NCI-H345 treated with DMSO at 0.1 percent for 48 hours (cell line): ENCODE measurements around the gene ITPR1.

Experiments
- DNase-seq: peaks from one replicate; lab custom pipeline; 2025; ENCODE audit not compliant: unreplicated experiment; lab: John Stamatoyannopoulos, UW

The ITPR1 gene

DNA sequence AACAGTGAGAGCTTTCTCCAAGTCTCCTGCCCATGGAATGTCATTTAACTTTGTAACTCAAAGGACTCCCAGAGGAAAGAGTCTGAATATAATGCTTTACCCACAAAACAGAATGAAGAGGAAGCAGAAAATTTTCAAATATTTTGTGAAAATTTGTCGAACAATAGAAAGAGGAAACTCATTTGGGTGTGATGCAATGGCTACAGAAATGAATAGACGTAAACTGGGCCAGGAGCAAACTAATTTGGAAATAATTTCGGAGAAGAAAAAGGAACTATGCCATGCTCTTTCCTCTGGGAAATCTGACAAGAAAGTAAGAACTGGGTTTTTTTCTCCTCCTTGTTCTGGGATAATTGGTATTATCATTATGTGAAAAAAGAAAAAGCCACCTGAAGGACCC lies 14.9 kb upstream of the ITPR1 start:
- no peak for DNase-seq

DNA sequence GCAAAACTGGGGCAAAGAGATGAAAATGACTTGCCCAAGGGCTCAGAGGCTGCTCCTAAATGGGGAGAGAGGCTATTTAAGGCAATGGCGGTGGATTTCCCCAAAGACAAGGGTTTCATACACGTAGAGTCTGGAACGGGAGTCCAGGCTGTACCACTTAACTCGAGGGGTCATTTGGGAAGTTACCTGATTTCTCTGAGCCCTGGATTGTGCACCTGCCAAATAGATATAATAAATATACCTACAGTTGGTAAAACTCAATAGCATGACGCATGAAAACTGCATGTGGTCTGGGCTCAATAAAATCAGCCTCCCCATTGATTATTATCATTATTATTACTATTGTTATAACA lies 1.3 kb upstream of the ITPR1 start:
- no peak for DNase-seq

DNA sequence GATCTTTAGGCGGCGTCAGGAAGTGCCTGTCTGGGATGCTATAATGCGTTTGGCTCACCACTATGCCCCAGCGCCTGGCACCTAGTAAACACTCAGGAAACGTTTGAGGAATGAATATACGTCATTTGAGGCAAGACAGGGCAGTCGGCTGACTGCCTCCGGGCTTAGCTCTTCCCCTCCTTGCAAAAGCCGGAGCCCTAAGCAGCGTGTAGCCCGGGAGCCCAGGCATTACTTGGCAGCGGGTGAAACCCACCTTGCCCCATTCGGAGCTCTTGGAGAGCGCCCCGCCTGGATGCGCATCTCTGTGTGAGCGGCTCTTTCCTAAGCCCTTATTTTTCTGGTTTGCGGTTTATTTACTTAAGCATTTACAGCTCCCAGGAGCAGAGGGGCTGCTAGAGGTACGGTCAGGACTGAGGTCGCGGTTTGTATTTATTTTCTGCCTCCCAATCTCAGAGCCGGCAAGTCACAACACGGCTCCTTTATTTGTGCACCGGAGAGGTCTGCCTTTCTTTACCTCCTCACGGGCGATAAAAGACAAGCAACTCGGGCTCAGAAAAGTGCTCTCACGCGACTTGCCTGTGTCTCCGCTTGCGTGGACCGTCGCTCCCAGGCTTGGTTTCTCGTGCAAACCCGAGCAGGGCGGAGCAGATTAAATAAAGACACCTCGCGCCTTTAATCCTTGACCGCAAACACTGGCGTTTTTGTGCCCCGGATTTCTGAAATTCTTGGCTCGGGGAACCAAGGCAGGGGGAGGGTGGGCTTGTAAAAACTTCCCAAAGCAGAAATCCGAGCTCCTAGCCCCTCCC lies 737 bp upstream of the ITPR1 start:
- DNase-seq: peak; percentile 42

GRCh38 chr3:4493941-4494894 lies 1.1 kb downstream of the ITPR1 start:
- DNase-seq: no peak

DNA sequence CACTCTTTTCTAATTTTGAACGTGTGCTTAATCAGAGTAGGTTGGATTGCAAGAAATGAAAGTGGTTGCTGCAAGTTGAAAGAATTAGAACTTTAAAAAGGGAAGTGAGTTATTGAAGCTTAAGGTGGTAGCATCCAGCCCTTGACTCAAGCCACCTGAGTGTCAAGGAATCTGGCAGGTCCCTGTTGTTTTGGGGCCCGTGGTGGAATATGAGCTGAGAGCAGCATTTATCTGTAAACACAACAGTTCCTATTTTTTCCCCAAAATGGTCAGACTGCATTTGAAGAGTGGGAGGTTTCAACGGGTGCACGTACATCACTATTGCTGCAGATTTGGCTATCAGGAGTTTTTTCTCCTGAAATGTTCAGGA lies 1.7 kb downstream of the ITPR1 start:
- DNase-seq: no peak

DNA sequence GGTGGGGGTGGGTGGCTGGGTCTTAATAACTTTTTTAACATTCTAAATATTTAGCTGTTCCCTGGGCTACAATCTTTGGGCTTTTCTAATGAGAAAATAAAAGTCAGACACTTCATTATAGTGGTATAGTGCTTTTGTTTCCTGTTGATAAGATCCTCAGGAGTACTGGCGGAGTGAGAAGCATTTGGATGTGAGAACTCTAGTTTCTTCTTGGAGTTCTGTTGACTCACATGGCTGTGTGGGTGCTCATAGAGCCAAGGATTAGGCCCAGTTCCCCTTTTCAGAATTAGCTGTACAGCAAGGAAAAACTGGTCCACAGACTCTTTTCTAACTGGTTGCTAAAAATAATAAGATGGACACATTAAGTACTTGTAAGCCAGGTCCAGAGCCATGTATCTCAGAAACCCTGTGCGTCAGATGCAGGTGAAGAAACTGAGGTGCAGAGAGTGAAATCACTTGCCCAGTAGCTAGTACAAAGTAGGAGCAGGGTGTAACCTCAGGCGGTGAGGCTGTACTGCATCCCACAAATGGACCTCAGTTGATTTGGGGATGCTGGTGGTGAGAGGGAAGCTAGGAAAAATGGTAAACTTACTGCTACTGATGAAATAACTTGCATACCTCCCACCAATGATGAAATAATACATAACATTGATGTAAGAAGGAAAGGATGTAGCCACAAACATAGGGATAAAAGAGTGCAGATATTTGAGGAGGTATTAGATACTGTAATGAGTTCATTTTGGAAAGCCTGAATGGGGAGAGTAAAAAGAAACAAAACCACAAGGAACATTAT lies 2.3 kb downstream of the ITPR1 start:
- no peak for DNase-seq

DNA sequence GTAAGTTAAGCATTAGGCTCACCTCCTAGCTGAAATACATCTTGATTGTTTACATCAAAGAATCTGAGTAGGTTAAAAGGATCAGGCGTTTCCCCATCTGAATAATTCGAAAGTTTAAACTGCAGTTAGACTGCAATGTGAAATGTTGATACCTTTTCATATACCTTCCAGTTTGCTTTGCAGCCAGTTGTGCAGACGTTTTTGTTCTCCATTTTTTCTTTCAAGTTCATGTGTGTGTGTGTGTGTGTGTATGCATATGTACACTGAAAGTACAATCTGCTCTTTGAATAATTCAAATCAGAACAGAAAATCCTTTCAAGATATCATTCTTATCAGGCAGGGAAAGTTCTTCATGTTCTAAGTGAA lies 2.9 kb downstream of the ITPR1 start:
- DNase-seq: no peak

DNA sequence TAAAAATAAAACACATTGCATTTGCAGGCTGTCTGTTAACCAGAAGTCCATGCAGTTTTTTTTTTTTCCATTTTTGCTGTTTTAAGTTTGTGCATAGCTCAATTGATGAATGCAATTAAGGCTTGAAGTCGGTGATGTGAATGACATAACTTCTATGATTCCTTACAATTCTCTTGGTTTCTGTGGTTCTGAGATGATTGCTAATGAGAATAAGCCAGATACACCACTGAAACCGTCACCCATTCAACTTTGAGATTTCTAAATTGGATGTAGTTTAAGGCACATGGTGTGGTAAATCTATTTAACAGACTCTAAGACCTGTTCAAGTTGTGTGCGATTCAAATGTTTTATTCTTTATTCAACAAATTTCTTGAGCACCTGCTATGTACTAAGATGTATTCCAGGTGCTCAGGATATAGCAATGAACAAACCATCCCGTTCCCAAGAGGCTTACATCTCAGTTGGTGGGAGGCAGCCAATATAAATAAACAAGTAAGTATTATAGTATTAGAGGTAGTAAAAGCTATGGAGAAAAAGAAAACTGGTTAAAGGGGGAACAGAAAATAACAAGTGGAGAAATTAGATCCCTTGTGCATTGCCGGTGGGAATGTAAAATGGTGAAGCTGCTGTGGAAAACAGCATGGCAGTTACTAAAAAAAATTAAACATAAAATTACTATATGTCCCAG lies 4.0 kb downstream of the ITPR1 start:
- DNase-seq: no peak

- DNase-seq: no peak
These were observed 4.7 kb downstream of the ITPR1 start for GRCh38 chr3:4497843-4498324.

- no peak for DNase-seq
These were observed 5.3 kb downstream of the ITPR1 start for GRCh38 chr3:4498446-4498845.

- no peak for DNase-seq
These were observed 8.3 kb downstream of the ITPR1 start for GRCh38 chr3:4501437-4501836.

GRCh38 chr3:4501927-4502326 lies 8.8 kb downstream of the ITPR1 start:
- DNase-seq: no peak

- DNase-seq: no peak
These were observed 9.9 kb downstream of the ITPR1 start for GRCh38 chr3:4503050-4503449.

- no peak for DNase-seq
These were observed 11.5 kb downstream of the ITPR1 start for GRCh38 chr3:4504340-4505261.

DNA sequence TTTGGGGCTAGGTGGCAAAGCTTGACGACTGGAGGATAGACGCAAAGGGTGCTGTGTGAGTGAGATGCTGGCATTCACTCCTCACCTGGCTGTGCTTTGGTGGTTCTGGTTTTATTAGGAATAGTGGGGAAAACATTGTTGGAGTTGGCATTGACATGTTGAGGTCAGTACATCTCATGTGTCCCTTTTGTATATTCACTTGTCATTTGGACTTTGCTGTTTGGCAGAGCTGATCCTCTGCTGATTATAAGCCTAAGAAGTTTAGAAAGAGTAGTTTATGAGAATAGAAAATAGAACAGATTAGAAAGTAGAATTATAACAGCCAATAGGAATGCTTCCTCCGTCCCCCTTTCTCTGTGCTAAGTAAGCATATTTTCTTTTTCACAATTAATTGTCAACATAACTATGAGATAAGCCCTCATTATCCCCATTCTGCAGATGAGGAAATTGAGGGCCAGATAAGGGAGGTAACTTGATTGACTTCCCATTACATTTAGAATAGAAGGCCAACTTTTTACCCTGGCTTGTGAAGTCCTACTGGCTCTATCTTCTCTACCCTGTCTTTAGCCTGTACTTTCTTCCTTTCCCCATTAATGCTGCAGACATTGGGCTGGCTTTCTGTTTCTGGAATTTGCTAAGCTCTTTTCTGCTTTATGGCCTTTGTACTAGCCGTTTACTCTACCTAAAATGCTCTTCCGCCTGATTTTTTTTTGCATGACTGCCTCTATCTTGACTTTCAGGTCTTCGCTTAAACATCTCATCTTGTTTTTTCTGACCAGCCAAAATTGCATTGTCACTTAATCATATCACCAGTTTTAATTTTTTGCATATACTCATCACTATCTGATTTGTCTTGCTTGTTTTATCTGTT lies 12.8 kb downstream of the ITPR1 start:
- no peak for DNase-seq

GRCh38 chr3:4506559-4507023 lies 13.4 kb downstream of the ITPR1 start:
- DNase-seq: no peak

- no peak for DNase-seq
These were observed 14.0 kb downstream of the ITPR1 start for GRCh38 chr3:4507024-4507596.
